ENCODE measurements around the gene SNRNP25. TPM values are rescaled to one million over a fixed set of nuclear protein-coding genes. Genes with fewer than 3 reads are reported as not detected.

The SNRNP25 gene
- total RNA-seq, 2 experiments from 2014 or later: 62.3 to 63.2 TPM

DNA sequence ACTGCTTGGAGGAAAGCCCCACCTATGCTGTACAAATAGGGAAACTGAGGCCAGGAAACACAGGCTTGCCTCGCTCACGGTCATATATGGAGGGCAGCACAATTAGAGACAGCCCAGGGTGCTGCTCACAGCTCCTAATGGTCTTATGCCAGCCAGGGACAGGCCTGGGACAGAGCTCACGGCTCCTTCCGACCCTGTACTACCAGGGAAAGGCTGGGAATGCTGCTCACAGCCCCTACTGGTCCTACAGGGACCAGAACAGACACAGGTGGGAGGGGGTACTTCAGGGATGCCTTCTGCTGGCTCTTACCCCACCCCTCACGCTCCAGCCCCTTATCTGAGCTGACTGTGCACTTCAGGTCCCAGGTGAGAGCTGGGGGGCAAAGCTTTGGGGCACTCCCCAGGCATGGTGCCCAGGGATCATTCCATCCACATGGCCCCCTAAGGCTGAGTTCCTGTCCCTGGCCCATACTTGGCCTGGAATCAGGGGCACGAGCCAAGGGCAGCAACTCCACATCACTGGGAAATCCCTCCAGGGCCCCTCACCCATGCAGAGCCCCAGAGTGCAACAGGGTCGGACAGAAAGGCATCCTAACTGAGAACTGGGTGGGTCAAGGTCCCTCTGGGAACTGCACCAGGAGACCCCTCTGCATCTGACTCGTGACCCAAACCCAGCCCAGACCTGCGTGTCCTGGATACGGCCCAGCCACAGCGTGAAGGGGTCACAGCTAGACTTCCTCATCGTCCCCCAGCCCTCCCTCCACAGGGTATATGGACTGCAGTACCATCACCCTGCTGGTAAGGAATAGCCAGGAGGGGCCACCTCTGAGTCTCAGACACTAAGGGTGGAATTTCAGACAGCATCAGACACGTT, 12.9 kb downstream of the SNRNP25 start:
- no peaks in the 10 kb centered on the region for H3K36me3 Mint-ChIP-seq (ENCODE audit: low read depth)
- peaks cover 14% of the 10 kb centered on the region for H3K27me3 Mint-ChIP-seq (ENCODE audit: low read depth)
- ChIA-PET POLR2A (interaction anchor here (1.3 to 4.3 kb wide), 4 partner anchors 9 to 29 kb away, joined by 3 to 32 read pairs (median 6); partner anchors contain the start of genes POLR3K and SNRNP25), CTCF (interaction anchor here (0.7 to 9.2 kb wide), 25 partner anchors 9 to 429 kb away, joined by 3 to 265 read pairs (median 6); partner anchors contain the start of genes FAM234A, HBQ1, MPG and POLR3K)
- H3K4me3 Mint-ChIP-seq: no peak overlapping the region
- DNase-seq (no peak), ATAC-seq (no peak)
- no peak overlapping the region for H3K27ac Mint-ChIP-seq
- H3K9me3 Mint-ChIP-seq (ENCODE audit: insufficient read depth): no peaks in the 10 kb centered on the region
- peaks cover 5% of the 10 kb centered on the region for H3K4me1 Mint-ChIP-seq (ENCODE audit: low read depth)

GRCh38 chr16:67183-67791, 13.7 kb downstream of the SNRNP25 start:
- peaks cover 5% of the 10 kb centered on the region for H3K4me1 Mint-ChIP-seq (ENCODE audit: low read depth)
- H3K4me3 Mint-ChIP-seq: no peak overlapping the region
- H3K27ac Mint-ChIP-seq: no peak overlapping the region
- CTCF ChIA-PET: interaction anchor here (1.4 to 9.2 kb wide), 5 partner anchors 14 to 39 kb away, joined by 3 to 265 read pairs (median 26); partner anchors contain the start of genes POLR3K and SNRNP25
- no peaks in the 10 kb centered on the region for H3K9me3 Mint-ChIP-seq (ENCODE audit: insufficient read depth)
- ATAC-seq: no peak
- POLR2A ChIA-PET: interaction anchor here (0.6 to 1.5 kb wide), 3 partner anchors 9 to 29 kb away, joined by 3 to 4 read pairs (median 3); no protein-coding TSS in a partner anchor
- peaks cover 18% of the 10 kb centered on the region for H3K27me3 Mint-ChIP-seq (ENCODE audit: low read depth)
- no peaks in the 10 kb centered on the region for H3K36me3 Mint-ChIP-seq (ENCODE audit: low read depth)
- DNase-seq: no peak

GRCh38 chr16:67884-68789, 14.5 kb downstream of the SNRNP25 start:
- POLR2A ChIA-PET: interaction anchor here (0.6 to 1.5 kb wide), 2 partner anchors 9 to 28 kb away, joined by 3 to 4 read pairs; no protein-coding TSS in a partner anchor
- CTCF ChIA-PET: interaction anchor here (0.8 to 9.2 kb wide), 6 partner anchors 14 to 114 kb away, joined by 3 to 265 read pairs (median 28); partner anchors contain the start of genes POLR3K and SNRNP25
- no peaks in the 10 kb centered on the region for H3K36me3 Mint-ChIP-seq (ENCODE audit: low read depth)

DNA sequence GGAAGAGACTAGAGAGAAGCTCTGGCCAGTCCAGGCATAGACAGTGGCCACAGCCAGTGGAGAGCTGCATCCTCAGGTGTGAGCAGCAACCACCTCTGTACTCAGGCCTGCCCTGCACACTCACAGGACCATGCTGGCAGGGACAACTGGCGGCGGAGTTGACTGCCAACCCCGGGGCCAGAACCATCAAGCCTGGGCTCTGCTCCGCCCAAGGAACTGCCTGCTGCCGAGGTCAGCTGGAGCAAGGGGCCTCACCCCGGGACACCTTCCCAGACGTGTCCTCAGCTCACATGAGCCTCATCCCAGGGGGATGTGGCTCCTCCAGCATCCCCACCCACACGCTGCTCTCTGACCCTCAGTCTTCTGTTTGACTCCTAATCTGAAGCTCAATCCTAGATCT, 15.6 kb downstream of the SNRNP25 start:
- no peak for ATAC-seq
- no peak overlapping the region for H3K4me3 Mint-ChIP-seq
- H3K36me3 Mint-ChIP-seq (ENCODE audit: low read depth): no peaks in the 10 kb centered on the region
- H3K4me1 Mint-ChIP-seq (ENCODE audit: low read depth): peaks cover 8% of the 10 kb centered on the region
- ChIA-PET CTCF (interaction anchor here (0.8 to 5.0 kb wide), 3 partner anchors 27 to 292 kb away, joined by 3 to 52 read pairs (median 4); no protein-coding TSS in a partner anchor), POLR2A (no interaction called here)
- no peak for DNase-seq
- H3K27me3 Mint-ChIP-seq (ENCODE audit: low read depth): peaks cover 28% of the 10 kb centered on the region
- H3K9me3 Mint-ChIP-seq (ENCODE audit: insufficient read depth): no peaks in the 10 kb centered on the region
- no peak overlapping the region for H3K27ac Mint-ChIP-seq

More at GRCh38 chr16:67884-68789, 14.5 kb downstream of the SNRNP25 start:
- Mint-ChIP-seq H3K4me1 (ENCODE audit: low read depth) (peaks cover 8% of the 10 kb centered on the region), H3K9me3 (ENCODE audit: insufficient read depth) (no peaks in the 10 kb centered on the region), H3K4me3 (no peak overlapping the region), H3K27me3 (ENCODE audit: low read depth) (peaks cover 22% of the 10 kb centered on the region), H3K27ac (no peak overlapping the region)
- ATAC-seq (no peak), DNase-seq (no peak)

DNA sequence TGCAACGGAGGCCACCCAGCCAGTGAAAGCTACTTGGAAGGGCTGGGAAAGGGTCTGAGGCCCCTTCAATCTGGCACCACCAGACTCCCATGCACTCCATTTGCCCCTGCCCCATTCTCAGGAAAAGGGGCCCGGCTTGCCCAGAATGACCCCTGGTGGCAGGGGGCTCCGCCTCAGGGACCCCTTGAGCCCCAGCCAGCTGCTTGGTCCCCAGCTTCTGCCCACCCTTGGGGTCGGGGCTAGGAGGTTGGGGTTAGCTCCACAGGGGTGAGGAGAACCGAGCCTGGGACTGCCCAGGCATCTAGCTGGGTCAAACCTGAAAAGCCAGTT, 17.5 kb downstream of the SNRNP25 start:
- no peak overlapping the region for H3K4me3 Mint-ChIP-seq
- no peak for ATAC-seq
- CTCF ChIA-PET: interaction anchor here (0.9 to 5.0 kb wide), 2 partner anchors 23 to 25 kb away, joined by 3 to 52 read pairs; no protein-coding TSS in a partner anchor
- H3K4me1 Mint-ChIP-seq (ENCODE audit: low read depth): peaks cover 7% of the 10 kb centered on the region
- H3K27me3 Mint-ChIP-seq (ENCODE audit: low read depth): peaks cover 33% of the 10 kb centered on the region
- DNase-seq: no peak
- H3K36me3 Mint-ChIP-seq (ENCODE audit: low read depth): no peaks in the 10 kb centered on the region
- POLR2A ChIA-PET: interaction anchor here (1.4 kb wide), 1 partner anchor 20 kb away, joined by 3 read pairs; no protein-coding TSS in a partner anchor
- no peak overlapping the region for H3K27ac Mint-ChIP-seq
- H3K9me3 Mint-ChIP-seq (ENCODE audit: insufficient read depth): no peaks in the 10 kb centered on the region

GRCh38 chr16:71540-72401, 18.1 kb downstream of the SNRNP25 start:
- Mint-ChIP-seq H3K4me1 (ENCODE audit: low read depth) (peaks cover 13% of the 10 kb centered on the region), H3K9me3 (ENCODE audit: insufficient read depth) (no peaks in the 10 kb centered on the region), H3K4me3 (peak overlapping the region; percentile 22), H3K36me3 (ENCODE audit: low read depth) (no peaks in the 10 kb centered on the region), H3K27ac (no peak overlapping the region), H3K27me3 (ENCODE audit: low read depth) (peaks cover 33% of the 10 kb centered on the region)
- no peak for ATAC-seq
- DNase-seq: no peak
- CTCF ChIA-PET: interaction anchor here (0.9 to 5.0 kb wide), 4 partner anchors 22 to 109 kb away, joined by 3 to 52 read pairs (median 3); no protein-coding TSS in a partner anchor
- POLR2A ChIA-PET: interaction anchor here (1.4 kb wide), 1 partner anchor 19 kb away, joined by 3 read pairs; no protein-coding TSS in a partner anchor

DNA sequence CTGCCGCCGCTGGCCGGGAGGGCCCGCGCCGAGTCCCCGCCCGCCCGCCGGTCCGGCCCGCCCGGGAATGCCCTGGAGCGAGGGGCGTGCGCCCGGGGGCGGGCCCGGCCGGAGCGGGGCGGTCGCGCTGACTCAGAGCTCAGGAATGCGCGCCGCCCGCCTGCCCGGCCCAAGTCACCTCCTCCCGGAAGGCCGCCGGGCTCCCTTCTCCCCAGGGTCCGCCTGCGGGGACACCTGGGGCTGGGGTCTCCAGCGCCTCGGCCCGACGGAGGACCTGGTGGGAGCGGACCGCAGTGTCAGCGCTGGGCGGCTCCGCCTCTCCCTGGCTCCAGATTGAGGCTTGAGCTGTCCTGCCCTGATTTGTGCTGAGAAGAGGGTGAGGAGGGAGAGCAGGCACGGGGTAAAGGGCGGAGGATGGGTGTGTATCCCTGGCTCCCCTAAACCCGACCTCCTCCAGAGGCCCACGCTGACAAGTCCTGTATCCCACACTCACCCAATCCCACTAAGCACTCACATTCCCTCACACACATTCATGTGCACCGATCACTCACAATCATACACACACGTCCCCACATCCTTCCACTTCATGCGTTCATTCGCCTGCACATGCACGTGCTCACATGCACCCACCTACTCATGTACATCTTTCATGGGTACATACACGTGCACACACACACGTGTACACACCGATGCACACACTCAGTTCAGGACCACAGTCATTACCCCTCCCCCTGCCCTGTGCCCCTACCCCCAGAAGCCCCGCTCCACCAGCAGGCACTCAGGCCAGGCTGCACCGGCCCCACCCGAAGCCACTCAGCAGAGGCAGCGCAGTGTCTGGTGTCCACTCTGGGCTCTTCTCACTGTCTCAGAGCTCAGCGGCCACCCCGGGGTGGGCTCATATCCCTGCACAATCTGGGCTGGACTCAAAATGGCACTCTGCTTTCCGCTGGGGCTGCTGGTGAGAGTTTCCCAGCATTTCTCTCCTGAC, 19.2 kb downstream of the SNRNP25 start, which contains the start of gene RHBDF1:
Gene RHBDF1, minus strand, starts transcription at position 71 of the 988 bp plus-strand sequence. CDS start 7,616 bp downstream, outside the sequence.
- DNase-seq (no peak), ATAC-seq (peak; percentile 40)
- Mint-ChIP-seq H3K27ac (no peak within 1 kb of the TSS), H3K9me3 (ENCODE audit: insufficient read depth) (no peaks in the 10 kb centered on the region), H3K4me1 (ENCODE audit: low read depth) (peaks cover 20% of the 10 kb centered on the region), H3K27me3 (ENCODE audit: low read depth) (peaks cover 33% of the 10 kb centered on the region), H3K4me3 (peak within 1 kb of the TSS; percentile 22), H3K36me3 (ENCODE audit: low read depth) (no peaks in the 10 kb centered on the region)
- POLR2A ChIA-PET: no interaction called here
- CTCF ChIA-PET: interaction anchor here (1.0 to 5.7 kb wide), 4 partner anchors 8 to 108 kb away, joined by 3 to 52 read pairs (median 19); no protein-coding TSS in a partner anchor

DNA sequence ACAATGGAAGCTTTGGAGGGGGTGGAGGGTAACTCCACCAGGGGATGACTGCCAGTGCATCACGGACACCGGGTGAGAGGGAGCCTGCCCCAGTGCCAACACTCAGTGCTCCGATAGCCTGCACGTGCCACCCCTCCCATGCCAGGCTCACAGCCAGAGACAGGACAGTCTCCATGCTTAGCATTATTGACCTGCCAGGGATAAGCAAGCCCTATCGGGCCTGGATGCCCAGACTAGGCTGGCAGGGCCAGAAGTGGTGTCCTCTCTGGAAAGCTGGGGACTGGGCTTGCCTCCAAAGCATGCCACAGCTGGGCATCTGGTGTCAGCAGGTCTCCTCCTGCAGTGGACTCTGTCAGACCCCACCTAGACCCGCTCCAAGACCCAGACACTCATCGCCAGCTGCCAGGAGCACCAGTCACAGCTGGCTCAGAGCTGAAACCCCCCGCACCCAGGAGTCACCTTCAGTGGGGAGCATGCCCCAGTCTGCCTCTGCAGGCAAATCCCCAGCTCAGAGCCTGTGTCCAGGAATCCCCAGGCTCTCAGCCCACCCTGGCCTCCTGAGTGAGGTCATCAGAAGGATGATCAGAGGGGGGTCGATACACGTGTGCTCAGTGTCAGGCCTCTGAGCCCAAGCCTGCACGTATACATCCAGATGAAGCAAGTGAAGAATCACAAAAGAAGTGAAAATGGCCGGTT, 20.6 kb downstream of the SNRNP25 start:
- ATAC-seq (no peak), DNase-seq (no peak)
- POLR2A ChIA-PET: no interaction called here
- H3K36me3 Mint-ChIP-seq (ENCODE audit: low read depth): no peaks in the 10 kb centered on the region
- no peak overlapping the region for H3K4me3 Mint-ChIP-seq
- CTCF ChIA-PET: interaction anchor here (1.0 to 5.7 kb wide), 4 partner anchors 9 to 33 kb away, joined by 8 to 35 read pairs (median 20); no protein-coding TSS in a partner anchor
- H3K4me1 Mint-ChIP-seq (ENCODE audit: low read depth): peaks cover 26% of the 10 kb centered on the region
- no peaks in the 10 kb centered on the region for H3K9me3 Mint-ChIP-seq (ENCODE audit: insufficient read depth)
- no peak overlapping the region for H3K27ac Mint-ChIP-seq
- peaks cover 33% of the 10 kb centered on the region for H3K27me3 Mint-ChIP-seq (ENCODE audit: low read depth)

DNA sequence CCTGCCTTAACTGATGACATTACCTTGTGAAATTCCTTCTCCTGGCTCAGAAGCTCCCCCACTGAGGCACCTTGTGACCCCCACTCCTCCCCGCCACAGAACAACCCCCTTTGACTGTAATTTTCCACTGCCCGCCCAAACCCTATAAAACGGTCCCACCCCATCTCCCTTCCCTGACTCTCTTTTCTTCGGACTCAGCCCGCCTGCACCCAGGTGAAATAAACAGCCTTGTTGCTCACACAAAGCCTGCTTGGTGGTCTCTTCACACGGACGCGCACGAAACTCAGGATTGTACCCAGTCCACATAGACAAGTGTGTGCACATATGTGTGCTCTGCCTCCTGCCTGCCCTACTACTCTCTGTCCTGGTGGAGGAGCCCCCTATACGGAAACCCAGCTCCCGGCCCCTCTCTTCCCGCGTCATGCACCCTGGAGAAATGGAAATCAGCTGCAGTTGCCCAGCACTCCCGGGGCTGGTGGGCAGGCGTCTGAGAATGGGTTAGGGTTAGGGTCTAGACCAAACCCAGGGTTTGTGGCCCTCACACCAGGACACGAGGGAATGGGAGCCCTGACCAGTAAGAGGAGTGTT, 21.2 kb downstream of the SNRNP25 start:
- Mint-ChIP-seq H3K4me1 (ENCODE audit: low read depth) (peaks cover 31% of the 10 kb centered on the region), H3K27me3 (ENCODE audit: low read depth) (peaks cover 28% of the 10 kb centered on the region), H3K9me3 (ENCODE audit: insufficient read depth) (no peaks in the 10 kb centered on the region), H3K27ac (no peak overlapping the region), H3K36me3 (ENCODE audit: low read depth) (peaks cover 4% of the 10 kb centered on the region), H3K4me3 (no peak overlapping the region)
- DNase-seq: no peak
- no peak for ATAC-seq
- POLR2A ChIA-PET: interaction anchor here (1.2 kb wide), 1 partner anchor 10 kb away, joined by 7 read pairs; no protein-coding TSS in a partner anchor
- CTCF ChIA-PET: interaction anchor here (2.7 to 5.7 kb wide), 3 partner anchors 10 to 32 kb away, joined by 8 to 35 read pairs (median 31); no protein-coding TSS in a partner anchor
